HepG2 (cell line): Measurements from ENCODE around the gene CERS1. TPM values are rescaled to one million over a fixed set of nuclear protein-coding genes. Genes with fewer than 3 reads are reported as not detected.

ENCODE experiments used
- ATAC-seq: fragments of 200-7000 bp; cut with Tn5 transposase; 3 replicates; pipeline ENCODE4 v1.9.1; 2020; ENCODE audit warnings: mild to moderate bottlenecking, moderate library complexity
- BruUV-seq: library from RNA; stranded (reverse); fragments of 400-500 nt; replicated peaks from 2 replicates; lab custom pipeline; 2021; lab: Mats Ljungman, UMichigan
- CTCF ChIA-PET: fragments of 300-600 bp; formaldehyde crosslinking; extraction: SDS; loops from one replicate; lab custom pipeline; 2021; ENCODE audit warnings: low total read pairs, inconsistent platforms, low intra/inter-chr PET ratio; lab: Yijun Ruan, JAX
- POLR2A ChIA-PET: fragments of 350-600 bp; sonication (Branson Sonifier 250); formaldehyde crosslinking; loops from one replicate; lab custom pipeline; 2020; ENCODE audit warnings: antibody characterized with exemption, inconsistent platforms; lab: Yijun Ruan, JAX
- DNase-seq: peaks from one replicate; pipeline ENCODE4 v3.0.0-alpha.2; 2015; ENCODE audit warnings: low spot score
- FAIRE-seq: peaks from 3 replicates; lab custom pipeline; 2011; peaks lifted over from hg19 to GRCh38; lab: Jason Lieb, UNC
- H2AFZ ChIP-seq: one replicate; pipeline ENCODE4 v1.6.1; 2011; ENCODE audit warnings: low read length, inconsistent platforms
- H3K27ac ChIP-seq: fragments of 300-600 bp; 3 replicates; pipeline ENCODE4 v1.8.0; 2011; ENCODE audit warnings: mixed run types, mild to moderate bottlenecking, mixed read lengths, low read length, inconsistent platforms; ENCODE audit not compliant: insufficient read depth; ENCODE audit errors: extremely low read length
- H3K27me3 ChIP-seq, 2 experiments: fragments of 200-600 bp in 1 of 2; 2 replicates in 1 of 2; 3 replicates in 1 of 2; pipeline versions ENCODE4 v1.6.0 to v1.8.0; 2011; ENCODE audit warnings: low read length in 2 of 2, mild to moderate bottlenecking in 2 of 2, moderate library complexity in 2 of 2, inconsistent platforms in 1 of 2; ENCODE audit not compliant: insufficient read depth in 2 of 2, control insufficient read depth in 1 of 2
- H3K36me3 ChIP-seq, 2 experiments: fragments of 200-600 bp in 1 of 2; replicated peaks in 1 of 2; 2 replicates in 1 of 2; 3 replicates in 1 of 2; pipeline versions ENCODE4 v1.5.1 to v1.8.0; 2011; ENCODE audit warnings: low read length in 2 of 2, inconsistent platforms in 1 of 2; ENCODE audit not compliant: insufficient read depth in 2 of 2, control insufficient read depth in 1 of 2
- H3K4me1 ChIP-seq: 2 replicates; pipeline ENCODE4 v1.5.1; 2012; ENCODE audit warnings: low read length, inconsistent platforms; ENCODE audit not compliant: insufficient read depth
- H3K4me2 ChIP-seq: 2 replicates; pipeline ENCODE4 v1.6.0; 2011; ENCODE audit warnings: low read depth, low read length, inconsistent platforms
- H3K4me3 ChIP-seq, 3 experiments: fragments of 200-600 bp in 1 of 3; sonication (generic), shearing (Covaris generic) in 1 of 3; replicated peaks in 1 of 3; 2 replicates each; pipeline ENCODE4 v1.5.1; 2011 to 2016; ENCODE audit warnings: low read length in 3 of 3, inconsistent platforms in 2 of 3, low read depth in 2 of 3, mild to moderate bottlenecking in 2 of 3, control low read depth in 1 of 3, mixed read lengths in 1 of 3; ENCODE audit not compliant: insufficient read depth in 1 of 3
- H3K79me2 ChIP-seq: one replicate; pipeline ENCODE4 v1.6.1; 2011; ENCODE audit warnings: low read length, inconsistent platforms; ENCODE audit not compliant: insufficient read depth
- H3K9ac ChIP-seq: 2 replicates; pipeline ENCODE4 v1.6.0; 2011; ENCODE audit warnings: mild to moderate bottlenecking, low read depth, low read length, inconsistent platforms; ENCODE audit not compliant: insufficient read depth
- H3K9me3 ChIP-seq: 2 replicates; pipeline ENCODE4 v1.5.1; 2012; ENCODE audit warnings: mild to moderate bottlenecking, low read length
- H4K20me1 ChIP-seq: 2 replicates; pipeline ENCODE4 v1.6.0; 2011; ENCODE audit warnings: inconsistent platforms, mild to moderate bottlenecking, low read length, moderate library complexity; ENCODE audit not compliant: insufficient read depth
- AGO2 ChIP-seq: fragments of 200-400 bp; formaldehyde crosslinking; optimal IDR thresholded peaks from 2 replicates; pipeline ENCODE3; 2017; ENCODE audit warnings: mild to moderate bottlenecking, low read depth, low read length, moderate library complexity
- ATRX ChIP-seq: sonication (generic); formaldehyde crosslinking; IDR thresholded peaks from 2 replicates; pipeline ENCODE4 v1.4.0; 2020; ENCODE audit warnings: missing genetic modification reagents, borderline replicate concordance
- RBM22 ChIP-seq: fragments of 200-400 bp; formaldehyde crosslinking; optimal IDR thresholded peaks from 2 replicates; pipeline ENCODE3; 2017; ENCODE audit warnings: mild to moderate bottlenecking, low read length, moderate library complexity
- SMC3 ChIP-seq: IDR thresholded peaks from 2 replicates; pipeline ENCODE4 v1.6.1; 2011; ENCODE audit warnings: low read length, improper control_type of control experiment
- ZNF138 ChIP-seq: sonication (generic); formaldehyde crosslinking; IDR thresholded peaks from 2 replicates; pipeline ENCODE4 v1.5.0; 2020; ENCODE audit warnings: mild to moderate bottlenecking, low read depth, missing genetic modification reagents
- ZNF441 ChIP-seq: sonication (generic); formaldehyde crosslinking; IDR thresholded peaks from 2 replicates; pipeline ENCODE4 v1.7.0; 2021; ENCODE audit warnings: missing genetic modification reagents, borderline replicate concordance
- ZNF563 ChIP-seq: sonication (generic); formaldehyde crosslinking; IDR thresholded peaks from 2 replicates; pipeline ENCODE4 v1.8.0; 2022; ENCODE audit warnings: mild to moderate bottlenecking, moderate library complexity, missing genetic modification reagents
- ZNF616 ChIP-seq: sonication (generic); formaldehyde crosslinking; IDR thresholded peaks from 2 replicates; pipeline ENCODE4 v1.5.0; 2020; ENCODE audit warnings: low read depth, mild to moderate bottlenecking, missing genetic modification reagents
- ZNF670 ChIP-seq: sonication (generic); formaldehyde crosslinking; IDR thresholded peaks from 2 replicates; pipeline ENCODE4 v1.8.0; 2022; ENCODE audit warnings: mild to moderate bottlenecking, missing genetic modification reagents, borderline replicate concordance
- ZNF83 ChIP-seq: sonication (generic); formaldehyde crosslinking; IDR thresholded peaks from 2 replicates; pipeline ENCODE4 v1.4.0; 2020; ENCODE audit warnings: missing genetic modification reagents, mild to moderate bottlenecking, borderline replicate concordance
- WGBS: methylation state at CpG from one replicate; pipeline ENCODE4 v1.1.6; 2017; ENCODE audit warnings: low lambda C conversion rate; 5-methylcytosine and 5-hydroxymethylcytosine counted together
- in situ Hi-C: cut with HindIII; loops from 2 replicates; pipeline ENCODE4 v1.10.0; 2017; ENCODE audit warnings: low pct_unique_long_range_greater_than_20kb; ENCODE audit not compliant: extremely low pct_ligation_motif_present
- intact Hi-C: fragments of 100-400 bp; cut with micrococcal nuclease; formaldehyde crosslinking; loops from one replicate; pipeline ENCODE4 v1.10.0; 2022; ENCODE audit not compliant: unreplicated experiment
- polyA plus RNA-seq, 8 experiments: library from polyadenylated mRNA; depleted of rRNA in 3 of 8; stranded (reverse) in 7 of 8; unstranded in 1 of 8; fragments of >200 nt; fragmentation: Illumina TruSeq in 4 of 8; extraction: Trizol in 4 of 8; gene quantifications; 2 replicates each; pipeline versions ENCODE4 v1.2.1 to v1.2.3, GENCODE V29; 2011 to 2016; ENCODE audit warnings: low read depth in 4 of 8, missing spikeins in 1 of 8, mixed read lengths in 1 of 8; ENCODE audit not compliant: insufficient read depth in 1 of 8
- total RNA-seq, 5 experiments: library from RNA; depleted of rRNA; stranded (reverse); fragments of >200 nt; fragmentation: Illumina TruSeq; extraction: Trizol; gene quantifications; 2 replicates each; pipeline ENCODE4 v1.2.3, GENCODE V29; 2016; ENCODE audit warnings: low read depth in 1 of 5
- TF ChIP-seq, protein P1 (sequence below): sonication (generic); formaldehyde crosslinking; IDR thresholded peaks from 2 replicates; pipeline ENCODE4 v1.4.0; 2020; ENCODE audit warnings: missing genetic modification reagents, borderline replicate concordance

Gene CERS1
- total and polyA plus RNA-seq, 2 of the 13 experiments (the other 11 are each of a cell fraction or from before 2014, with no cell fraction given) = 4.6 to 9.8 TPM

DNA sequence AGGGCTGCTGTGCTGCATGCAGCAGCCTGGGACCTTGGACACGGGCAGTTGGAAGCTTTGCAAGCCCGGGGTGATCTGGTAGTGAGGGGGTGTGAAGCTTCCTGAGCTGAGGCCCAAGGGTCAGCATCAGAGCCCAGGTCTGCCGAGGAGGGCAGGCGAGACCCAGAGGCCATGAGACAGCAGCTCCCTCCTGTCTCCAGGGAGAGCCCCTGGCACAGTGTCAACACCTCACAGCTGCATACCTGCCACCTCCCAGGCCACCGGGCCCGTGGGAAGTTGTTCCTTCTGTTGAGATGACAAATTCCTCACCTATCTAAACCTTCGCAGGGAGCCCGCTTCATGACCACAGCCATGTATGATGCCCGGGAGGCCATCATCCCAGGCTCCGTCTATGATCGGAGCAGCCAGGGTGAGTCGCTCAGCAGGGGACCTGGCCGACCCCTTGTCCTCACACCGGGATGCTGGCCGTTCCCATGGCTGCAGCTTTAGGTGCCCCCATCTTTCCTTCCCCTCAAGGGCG is 32.1 kb downstream of the CERS1 start:
- ATAC-seq (no peak), FAIRE-seq (no peak), DNase-seq (no peak)
- TF ChIP-seq, protein P1, sequence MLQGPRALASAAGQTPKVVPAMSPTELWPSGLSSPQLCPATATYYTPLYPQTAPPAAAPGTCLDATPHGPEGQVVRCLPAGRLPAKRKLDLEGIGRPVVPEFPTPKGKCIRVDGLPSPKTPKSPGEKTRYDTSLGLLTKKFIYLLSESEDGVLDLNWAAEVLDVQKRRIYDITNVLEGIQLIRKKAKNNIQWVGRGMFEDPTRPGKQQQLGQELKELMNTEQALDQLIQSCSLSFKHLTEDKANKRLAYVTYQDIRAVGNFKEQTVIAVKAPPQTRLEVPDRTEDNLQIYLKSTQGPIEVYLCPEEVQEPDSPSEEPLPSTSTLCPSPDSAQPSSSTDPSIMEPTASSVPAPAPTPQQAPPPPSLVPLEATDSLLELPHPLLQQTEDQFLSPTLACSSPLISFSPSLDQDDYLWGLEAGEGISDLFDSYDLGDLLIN (CRISPR knock-in tag) = no peak
- TF ChIP-seq RBM22 = peak; percentile 52
- TF ChIP-seq ZNF83 = no peak
- Histone ChIP-seq H3K4me2 (no peak overlapping the region), H3K36me3 (peaks cover 51 to 86% of the 10 kb centered on the region in 2 experiments), H3K4me1 (no peaks in the 10 kb centered on the region), H4K20me1 (no peaks in the 10 kb centered on the region), H3K79me2 (no peaks in the 10 kb centered on the region), H3K27me3 (no peaks in the 10 kb centered on the region), H3K9ac (no peak overlapping the region), H2AFZ (no peak overlapping the region), H3K9me3 (no peaks in the 10 kb centered on the region), H3K27ac (no peak overlapping the region), H3K4me3 (no peak overlapping the region)
- in situ Hi-C loops (no loop called here), intact Hi-C loops (no loop called here)
- WGBS = 97% methylated on average over 3 of the region's 16 CpGs
- CTCF ChIA-PET = no interaction called here
- no TSS peak for BruUV-seq
- POLR2A ChIA-PET = no interaction called here

- no peaks in the 10 kb centered on the region for H3K27me3 ChIP-seq
- no peak for FAIRE-seq
- no peaks in the 10 kb centered on the region for H3K9me3 ChIP-seq
- in situ Hi-C loops (no loop called here), intact Hi-C loops (no loop called here)
- no peak overlapping the region for H3K9ac ChIP-seq
- ATAC-seq = no peak
- H3K4me3 ChIP-seq = no peak overlapping the region
- no peak overlapping the region for H3K4me2 ChIP-seq
- H4K20me1 ChIP-seq = no peaks in the 10 kb centered on the region
- H3K4me1 ChIP-seq = no peaks in the 10 kb centered on the region
- TF ChIP-seq AGO2 (peak; percentile 74), ZNF138 (no peak), ATRX (CRISPR knock-in tag) (no peak), SMC3 (no peak), ZNF563 (CRISPR knock-in tag) (no peak), ZNF441 (no peak), ZNF670 (CRISPR knock-in tag) (no peak), ZNF616 (CRISPR knock-in tag) (no peak)
- no peak overlapping the region for H3K27ac ChIP-seq
- H3K36me3 ChIP-seq = peaks cover 55 to 90% of the 10 kb centered on the region in 2 experiments
- ChIA-PET CTCF (no interaction called here), POLR2A (no interaction called here)
- no peak overlapping the region for H2AFZ ChIP-seq
- DNase-seq = no peak
- BruUV-seq = no TSS peak
- H3K79me2 ChIP-seq = no peaks in the 10 kb centered on the region
- 95% methylated on average over 15 of the region's 33 CpGs for WGBS
These were observed 32.7 kb downstream of the CERS1 start for GRCh38 chr19:18862976-18863842.
